NB4 (cell line): ENCODE measurements around the gene PRPF19.

Source experiments
- DNase-seq: peaks from one replicate; pipeline ENCODE4 v3.0.0; 2010; ENCODE audit warnings: low read depth
- H3K4me3 ChIP-seq: one replicate; pipeline ENCODE4 v1.5.1; 2011; ENCODE audit warnings: mild to moderate bottlenecking, low read depth, low read length, moderate library complexity
- CTCF ChIP-seq: IDR thresholded peaks from one replicate; pipeline ENCODE4 v1.5.1; 2012; ENCODE audit warnings: low read depth, low read length
- MAX ChIP-seq: IDR thresholded peaks from 2 replicates; pipeline ENCODE4 v1.6.1; 2011; ENCODE audit warnings: low read depth, low read length
- MYC ChIP-seq: IDR thresholded peaks from 2 replicates; pipeline ENCODE4 v1.6.1; 2011; ENCODE audit warnings: low read depth, low read length
- POLR2A ChIP-seq: IDR thresholded peaks from 2 replicates; pipeline ENCODE4 v1.6.1; 2011; ENCODE audit warnings: mild to moderate bottlenecking; ENCODE audit not compliant: insufficient read length; ENCODE audit errors: extremely low read depth

The PRPF19 gene

GRCh38 chr11:60946601-60947264 is 40.3 kb upstream of the PRPF19 start:
- TF ChIP-seq MYC, result no peak
- TF ChIP-seq POLR2A, result no peak
- no peak for TF ChIP-seq CTCF
- TF ChIP-seq MAX, result no peak
- H3K4me3 ChIP-seq, result no peak overlapping the region
- no peak for DNase-seq

GRCh38 chr11:60945295-60945667 is 38.9 kb upstream of the PRPF19 start:
- DNase-seq, result no peak
- H3K4me3 ChIP-seq, result no peak overlapping the region
- TF ChIP-seq MAX (no peak), CTCF (no peak), POLR2A (no peak), MYC (no peak)

- peak; percentile 37 for TF ChIP-seq CTCF
- no peak for TF ChIP-seq MAX
- peak; percentile 63 for DNase-seq
- H3K4me3 ChIP-seq, result no peak overlapping the region
Measured at GRCh38 chr11:60944490-60945294, 38.3 kb upstream of the PRPF19 start.

GRCh38 chr11:60942970-60943565 is 36.7 kb upstream of the PRPF19 start:
- no peak for DNase-seq
- TF ChIP-seq CTCF (no peak), POLR2A (no peak), MAX (no peak), MYC (no peak)
- no peak overlapping the region for H3K4me3 ChIP-seq

- DNase-seq, result no peak
- H3K4me3 ChIP-seq, result no peak overlapping the region
- TF ChIP-seq CTCF, result no peak
- no peak for TF ChIP-seq MAX
- TF ChIP-seq MYC, result no peak
- no peak for TF ChIP-seq POLR2A
Measured at GRCh38 chr11:60942219-60942618, 35.8 kb upstream of the PRPF19 start.
